GM12878 (cell line): ENCODE data around the gene OPCML. TPM values are rescaled to one million over a fixed set of nuclear protein-coding genes. Genes with fewer than 3 reads are reported as not detected.

Experiments used
- ATAC-seq: fragments of 200-7000 bp; cut with Tn5 transposase; 3 replicates; pipeline ENCODE4 v1.9.1; 2020; ENCODE audit warnings: mild to moderate bottlenecking, moderate library complexity
- BruUV-seq: library from RNA; stranded (reverse); fragments of 400-500 nt; replicated peaks from 2 replicates; lab custom pipeline; 2021; lab: Mats Ljungman, UMichigan
- CTCF ChIA-PET: fragments of 300-600 bp; sonication (Branson Sonifier 250); formaldehyde crosslinking; extraction: SDS; loops from one replicate; lab custom pipeline; 2021; ENCODE audit warnings: inconsistent platforms; lab: Yijun Ruan, JAX
- POLR2A ChIA-PET: fragments of 350-600 bp; formaldehyde crosslinking; extraction: SDS; loops from one replicate; lab custom pipeline; 2021; ENCODE audit warnings: inconsistent platforms; lab: Charles Lee
- RAD21 ChIA-PET: fragments of 300-600 bp; sonication (Branson Sonifier 250); formaldehyde crosslinking; loops from one replicate; lab custom pipeline; 2023; ENCODE audit warnings: antibody characterized with exemption; ENCODE audit not compliant: unreplicated experiment; lab: Charles Lee
- SMC1A ChIA-PET: fragments of 300-600 bp; sonication (Branson Sonifier 250); formaldehyde crosslinking; loops from one replicate; lab custom pipeline; 2023; ENCODE audit not compliant: unreplicated experiment, uncharacterized antibody; lab: Charles Lee
- DNase-seq: peaks from one replicate; pipeline ENCODE4 v3.0.0-alpha.2; 2011; ENCODE audit warnings: low read depth, low spot score
- FAIRE-seq: peaks from 3 replicates; lab custom pipeline; 2011; peaks lifted over from hg19 to GRCh38; lab: Jason Lieb, UNC
- H2AFZ ChIP-seq: 2 replicates; pipeline ENCODE4 v1.6.0; 2011; ENCODE audit warnings: low read depth, low read length, control low read depth; ENCODE audit not compliant: control insufficient read depth
- H3K27ac ChIP-seq: 2 replicates; pipeline ENCODE4 v1.5.1; 2011; ENCODE audit warnings: control low read depth; ENCODE audit not compliant: control insufficient read depth, insufficient read depth
- H3K27me3 ChIP-seq, 2 experiments: replicated peaks in 1 of 2; 2 replicates each; pipeline versions ENCODE4 v1.6.0 to v1.6.1; 2011; ENCODE audit warnings: low read length in 1 of 2; ENCODE audit not compliant: control insufficient read depth in 2 of 2, insufficient read depth in 2 of 2
- H3K36me3 ChIP-seq, 2 experiments: 2 replicates each; pipeline ENCODE4 v1.5.1; 2011; ENCODE audit warnings: low read length in 1 of 2; ENCODE audit not compliant: control insufficient read depth in 2 of 2, insufficient read depth in 2 of 2
- H3K4me1 ChIP-seq: 2 replicates; pipeline ENCODE4 v1.6.1; 2011; ENCODE audit warnings: mild to moderate bottlenecking, low read length, moderate library complexity, mixed read lengths; ENCODE audit not compliant: control insufficient read depth, insufficient read depth
- H3K4me2 ChIP-seq: 2 replicates; pipeline ENCODE4 v1.6.0; 2011; ENCODE audit warnings: control low read depth; ENCODE audit not compliant: control insufficient read depth, insufficient read depth
- H3K4me3 ChIP-seq: fragments of 200-600 bp; sonication (generic); 2 replicates; pipeline ENCODE4 v1.5.1; 2016
- H3K79me2 ChIP-seq: 2 replicates; pipeline ENCODE4 v1.6.0; 2011; ENCODE audit warnings: low read length; ENCODE audit not compliant: control insufficient read depth, insufficient read depth
- H3K9ac ChIP-seq: 2 replicates; pipeline ENCODE4 v1.8.0; 2011; ENCODE audit warnings: low read length, control low read depth, mixed read lengths; ENCODE audit not compliant: control insufficient read depth, insufficient read depth
- H3K9me3 ChIP-seq: replicated peaks from 3 replicates; pipeline ENCODE4 v1.5.1; 2011; ENCODE audit warnings: mild to moderate bottlenecking, low read length; ENCODE audit not compliant: control insufficient read depth, insufficient read depth
- H4K20me1 ChIP-seq: 2 replicates; pipeline ENCODE4 v1.6.0; 2011; ENCODE audit not compliant: control insufficient read depth, insufficient read depth
- ATF2 ChIP-seq: IDR thresholded peaks from 2 replicates; pipeline ENCODE4 v1.6.1; 2012; ENCODE audit warnings: low read length, inconsistent platforms
- CEBPZ ChIP-seq: fragments of 150-350 bp; IDR thresholded peaks from 2 replicates; pipeline ENCODE4 v1.6.1; 2016; ENCODE audit warnings: low read depth, low read length
- HDAC2 ChIP-seq: fragments of 200-600 bp; sonication (generic); IDR thresholded peaks from 2 replicates; pipeline ENCODE4 v1.6.1; 2017
- KDM1A ChIP-seq: fragments of 200-600 bp; sonication (generic); IDR thresholded peaks from 2 replicates; pipeline ENCODE4 v1.6.1; 2016; ENCODE audit warnings: borderline replicate concordance
- MEF2B ChIP-seq: fragments of 450-650 bp; IDR thresholded peaks from 2 replicates; pipeline ENCODE4 v1.6.1; 2018; ENCODE audit warnings: mild to moderate bottlenecking, moderate library complexity; ENCODE audit not compliant: partially characterized antibody, poor library complexity, severe bottlenecking
- MTA2 ChIP-seq: fragments of 450-650 bp; IDR thresholded peaks from 2 replicates; pipeline ENCODE4 v1.6.1; 2016; ENCODE audit warnings: low read depth, mild to moderate bottlenecking, moderate library complexity
- MXI1 ChIP-seq: fragments of 150-350 bp; IDR thresholded peaks from 2 replicates; pipeline ENCODE4 v1.6.1; 2011; ENCODE audit warnings: low read depth, mild to moderate bottlenecking, inconsistent platforms, low read length, improper control_type of control experiment
- RUNX3 ChIP-seq: IDR thresholded peaks from 2 replicates; pipeline ENCODE4 v1.6.1; 2012; ENCODE audit warnings: low read length, inconsistent platforms
- SRF ChIP-seq, 2 experiments: IDR thresholded peaks; 2 replicates each; pipeline ENCODE4 v1.6.1; 2011; ENCODE audit warnings: low read depth in 2 of 2, low read length in 2 of 2, mild to moderate bottlenecking in 1 of 2, moderate library complexity in 1 of 2
- SUPT20H ChIP-seq: IDR thresholded peaks from 2 replicates; pipeline ENCODE4 v1.6.1; 2011; ENCODE audit warnings: low read depth, mild to moderate bottlenecking, low read length, moderate library complexity, borderline replicate concordance; ENCODE audit not compliant: control insufficient read depth
- ZBTB11 ChIP-seq: fragments of 450-650 bp; formaldehyde crosslinking; IDR thresholded peaks from 2 replicates; pipeline ENCODE4 v1.5.0; 2022; ENCODE audit warnings: mild to moderate bottlenecking, missing genetic modification characterization
- WGBS: methylation state at CpG from one replicate; pipeline ENCODE4 v1.1.6; 2016; ENCODE audit warnings: low lambda C conversion rate; ENCODE audit not compliant: insufficient replicate concordance, insufficient coverage; ENCODE audit errors: missing lambda C conversion rate; 5-methylcytosine and 5-hydroxymethylcytosine counted together
- in situ Hi-C: fragments of 300-500 bp; cut with MboI; formaldehyde crosslinking; loops from 9 replicates; pipeline ENCODE4 v1.14.3; 2018; ENCODE audit warnings: mixed read lengths
- intact Hi-C: fragments of 100-400 bp; cut with micrococcal nuclease; formaldehyde crosslinking; loops from one replicate; pipeline ENCODE4 v1.14.2; 2022; ENCODE audit not compliant: unreplicated experiment
- polyA plus RNA-seq, 11 experiments: library from polyadenylated mRNA; depleted of rRNA in 4 of 11; unstranded in 6 of 11; stranded (reverse) in 5 of 11; fragments of >200 nt; fragmentation: Nextera tagmentation in 4 of 11; fragmentation: Illumina TruSeq in 1 of 11; extraction: Ambion mirVana in 4 of 11; extraction: Trizol in 1 of 11; gene quantifications; 1 replicate in 1 of 11; 2 replicates in 10 of 11; pipeline versions ENCODE4 v1.2.1 to v1.2.3, GENCODE V29; 2011 to 2016; ENCODE audit warnings: inconsistent platforms in 2 of 11, missing spikeins in 2 of 11, low read depth in 1 of 11
- total RNA-seq, 4 experiments: library from RNA; depleted of rRNA in 3 of 4; stranded (reverse); fragments of >200 nt in 3 of 4; fragmentation: Illumina TruSeq in 1 of 4; extraction: Trizol in 1 of 4; gene quantifications; 2 replicates each; pipeline versions ENCODE4 v1.2.1 to v1.2.3, GENCODE V29; 2013 to 2021
- TF ChIP-seq, protein P1 (sequence below): IDR thresholded peaks from 2 replicates; pipeline ENCODE4 v1.6.1; 2012; ENCODE audit warnings: low read depth, low read length, improper control_type of control experiment

The OPCML gene
- total and polyA plus RNA-seq, 10 of the 15 experiments (the other 5 are each of a cell fraction or from before 2014, with no cell fraction given), result 0.84 TPM; not detected in 9

- no peak for TF ChIP-seq CEBPZ
Observed at GRCh38 chr11:132653237-132653636, 879.1 kb downstream of the OPCML start (continued).

- Histone ChIP-seq H3K36me3 (no peaks in the 10 kb centered on the region), H3K27ac (no peak overlapping the region), H3K27me3 (no peaks in the 10 kb centered on the region; a peak in 2 of 4 replicates), H3K9me3 (no peaks in the 10 kb centered on the region), H3K9ac (no peak overlapping the region), H3K4me2 (no peak overlapping the region), H3K79me2 (no peaks in the 10 kb centered on the region), H4K20me1 (no peaks in the 10 kb centered on the region), H3K4me1 (no peaks in the 10 kb centered on the region), H2AFZ (no peak overlapping the region), H3K4me3 (no peak overlapping the region)
- ATAC-seq (no peak), DNase-seq (no peak), FAIRE-seq (no peak)
- ChIA-PET CTCF (no interaction called here), SMC1A (no interaction called here), POLR2A (no interaction called here), RAD21 (no interaction called here)
- 17% methylated on average over 12 of the region's 12 CpGs for WGBS
- in situ Hi-C loops, result no loop called here
- no TSS peak for BruUV-seq
- intact Hi-C loops, result no loop called here
- TF ChIP-seq MXI1 (no peak), RUNX3 (no peak), SUPT20H (no peak), HDAC2 (no peak), ATF2 (no peak), SRF (IDR thresholded peaks at IDR 0.05; ENCODE audit: low read depth in 2 of 2, low read length in 2 of 2) (no peak), KDM1A (no peak), MEF2B (no peak), MTA2 (no peak), ZBTB11 (no peak)
- TF ChIP-seq, protein P1, sequence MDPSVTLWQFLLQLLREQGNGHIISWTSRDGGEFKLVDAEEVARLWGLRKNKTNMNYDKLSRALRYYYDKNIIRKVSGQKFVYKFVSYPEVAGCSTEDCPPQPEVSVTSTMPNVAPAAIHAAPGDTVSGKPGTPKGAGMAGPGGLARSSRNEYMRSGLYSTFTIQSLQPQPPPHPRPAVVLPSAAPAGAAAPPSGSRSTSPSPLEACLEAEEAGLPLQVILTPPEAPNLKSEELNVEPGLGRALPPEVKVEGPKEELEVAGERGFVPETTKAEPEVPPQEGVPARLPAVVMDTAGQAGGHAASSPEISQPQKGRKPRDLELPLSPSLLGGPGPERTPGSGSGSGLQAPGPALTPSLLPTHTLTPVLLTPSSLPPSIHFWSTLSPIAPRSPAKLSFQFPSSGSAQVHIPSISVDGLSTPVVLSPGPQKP, result no peak
Observed at GRCh38 chr11:132650969-132651720, 881.2 kb downstream of the OPCML start.
